Suppressor macrophage treated with lipopolysaccharide for 1 hour (primary cell): Measurements from ENCODE around the gene ZNF771.

ENCODE experiments used
- DNase-seq, 3 donors: peaks; one replicate each; pipeline ENCODE4 v3.0.0-alpha.2; 2020 to 2022

The ZNF771 gene

GRCh38 chr16:30407102-30407803 lies at the start of gene ZNF771:
Gene ZNF771 (plus strand): TSS chr16:30407606. CDS start chr16:30408054, 448 bp downstream.
- peak; percentile 84 to 96 (median 93) for DNase-seq

DNA sequence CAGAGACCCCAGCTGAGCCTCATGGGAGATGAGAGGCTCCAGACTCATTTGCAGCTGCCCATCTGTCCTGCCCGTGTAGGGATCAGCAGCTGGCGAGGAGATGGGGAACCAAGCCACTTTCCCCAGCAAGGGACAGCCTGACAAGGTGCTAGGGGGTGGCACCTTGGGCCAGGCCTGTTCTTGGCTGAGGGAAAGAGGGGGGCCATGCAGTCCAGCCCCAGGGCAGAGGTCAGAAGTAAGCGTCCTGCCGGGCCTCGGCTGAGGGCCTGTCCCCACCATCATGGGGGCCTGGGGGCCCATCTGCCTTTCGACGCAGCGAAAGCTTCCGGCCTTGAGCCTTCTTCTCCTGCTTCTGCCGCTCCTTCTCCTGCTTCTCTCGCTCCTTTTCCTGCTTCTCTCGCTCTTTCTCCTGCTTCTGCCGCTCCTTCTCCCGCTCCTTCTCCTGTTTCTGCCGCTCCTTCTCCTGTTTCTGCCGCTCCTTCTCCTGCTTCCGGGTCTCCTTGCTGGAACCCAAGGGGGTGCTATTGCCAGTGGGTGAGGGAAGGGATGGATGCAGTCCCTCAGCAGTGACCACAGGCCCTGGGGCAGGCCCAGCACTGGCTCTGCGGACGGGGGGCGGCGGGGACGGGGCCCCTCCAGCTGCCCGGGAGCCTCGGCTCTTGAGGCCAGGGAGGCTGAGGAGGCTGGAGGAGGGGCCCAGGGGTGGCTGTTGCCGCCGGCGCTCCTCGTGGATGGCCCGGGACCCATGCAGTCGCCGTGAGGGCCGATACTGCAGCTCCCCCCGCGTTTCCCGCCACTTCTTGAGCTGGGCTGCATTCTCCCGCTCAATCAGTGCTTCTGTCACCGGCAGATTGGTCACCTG lies 49.5 kb upstream of the ZNF771 start:
- no peak for DNase-seq

- DNase-seq, result no peak
Measured at GRCh38 chr16:30358577-30358936, 48.8 kb upstream of the ZNF771 start.

GRCh38 chr16:30358990-30359870 lies 48.2 kb upstream of the ZNF771 start:
- no peak for DNase-seq

GRCh38 chr16:30359871-30360170 lies 47.6 kb upstream of the ZNF771 start:
- DNase-seq, result no peak

- no peak for DNase-seq
Measured at GRCh38 chr16:30361180-30361579, 46.2 kb upstream of the ZNF771 start.

GRCh38 chr16:30365200-30365599 lies 42.2 kb upstream of the ZNF771 start:
- no peak for DNase-seq

GRCh38 chr16:30366511-30366910 lies 40.9 kb upstream of the ZNF771 start:
- DNase-seq, result no peak

DNA sequence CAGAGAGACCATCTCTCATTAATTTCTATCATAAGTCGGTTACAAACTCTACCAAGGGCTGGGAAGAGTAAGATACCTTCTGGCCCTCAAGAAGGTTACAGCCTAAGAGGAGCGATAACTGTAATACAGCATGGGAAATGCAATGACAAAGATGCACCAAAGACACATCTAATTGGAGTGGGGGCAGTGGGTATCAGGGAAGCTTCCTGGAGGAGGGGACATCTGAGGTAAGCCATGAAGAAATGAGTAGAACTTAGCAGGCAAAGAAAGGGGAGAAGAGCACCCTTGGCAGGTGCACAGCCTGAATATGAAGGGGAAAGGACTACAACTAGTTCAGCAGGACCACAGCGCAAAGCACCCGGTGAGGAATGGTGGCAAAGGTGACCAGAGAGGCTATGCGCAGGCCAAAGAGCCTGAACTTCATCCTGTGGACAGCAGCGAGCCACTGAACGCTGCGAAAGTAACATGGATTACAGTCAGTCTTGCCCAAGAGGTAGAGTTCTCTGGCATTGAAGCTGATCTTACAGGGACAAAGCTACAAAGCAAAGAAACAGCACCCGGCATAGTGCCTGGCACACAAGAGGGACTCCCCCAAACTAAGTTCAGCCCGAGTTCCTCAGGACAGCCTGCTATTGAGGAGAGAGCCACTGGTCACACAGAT lies 39.9 kb upstream of the ZNF771 start:
- no peak for DNase-seq

DNA sequence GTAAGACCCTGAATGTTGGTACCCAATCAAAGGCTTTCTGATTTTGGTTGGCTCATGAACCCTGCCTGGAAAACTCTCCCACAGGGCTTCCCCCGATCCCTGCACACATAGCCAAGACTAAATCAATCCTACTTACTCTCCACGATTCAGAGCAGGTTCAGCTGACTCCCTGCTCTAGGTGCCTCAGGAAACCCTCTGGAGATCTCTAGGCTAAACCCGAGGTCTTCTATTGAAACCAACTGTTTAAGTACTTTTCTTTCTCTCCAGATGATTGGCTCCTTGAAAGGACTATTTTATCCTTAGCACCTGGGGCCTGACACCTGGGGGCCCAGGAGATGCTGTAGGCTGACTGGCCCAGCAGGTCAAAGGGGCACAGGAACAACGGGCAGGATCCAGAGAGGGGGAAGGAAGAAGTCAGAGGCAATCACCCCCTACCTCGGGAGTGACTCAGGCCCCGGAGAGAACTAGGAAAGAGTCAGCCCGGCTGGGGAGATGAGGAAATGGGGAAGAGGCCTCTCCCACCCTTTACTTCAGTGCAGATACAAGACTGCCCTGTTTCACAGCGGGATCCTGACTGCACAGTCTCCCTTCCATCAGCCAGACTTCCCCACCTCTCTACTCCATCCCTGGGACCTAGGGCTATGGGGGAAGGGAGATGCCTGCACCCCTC lies 39.1 kb upstream of the ZNF771 start:
- DNase-seq, result peak; percentile 87 to 89 (median 88)

DNA sequence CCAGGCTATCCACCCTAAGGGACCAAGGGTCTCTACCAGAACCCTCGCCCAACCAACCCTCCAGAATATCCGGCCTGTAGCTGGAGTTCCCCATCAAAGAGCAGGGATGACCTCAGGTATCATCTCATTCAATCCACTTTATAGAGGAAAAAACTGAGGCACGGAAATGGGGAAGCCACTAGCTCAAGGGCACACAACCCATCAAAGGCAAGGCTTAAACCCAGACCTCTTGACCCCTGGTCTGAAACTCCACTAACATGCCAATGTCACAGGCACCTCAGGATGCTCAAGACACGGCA lies 38.7 kb upstream of the ZNF771 start:
- peak in 2 of 3 donors; percentile 26 to 28 for DNase-seq

DNA sequence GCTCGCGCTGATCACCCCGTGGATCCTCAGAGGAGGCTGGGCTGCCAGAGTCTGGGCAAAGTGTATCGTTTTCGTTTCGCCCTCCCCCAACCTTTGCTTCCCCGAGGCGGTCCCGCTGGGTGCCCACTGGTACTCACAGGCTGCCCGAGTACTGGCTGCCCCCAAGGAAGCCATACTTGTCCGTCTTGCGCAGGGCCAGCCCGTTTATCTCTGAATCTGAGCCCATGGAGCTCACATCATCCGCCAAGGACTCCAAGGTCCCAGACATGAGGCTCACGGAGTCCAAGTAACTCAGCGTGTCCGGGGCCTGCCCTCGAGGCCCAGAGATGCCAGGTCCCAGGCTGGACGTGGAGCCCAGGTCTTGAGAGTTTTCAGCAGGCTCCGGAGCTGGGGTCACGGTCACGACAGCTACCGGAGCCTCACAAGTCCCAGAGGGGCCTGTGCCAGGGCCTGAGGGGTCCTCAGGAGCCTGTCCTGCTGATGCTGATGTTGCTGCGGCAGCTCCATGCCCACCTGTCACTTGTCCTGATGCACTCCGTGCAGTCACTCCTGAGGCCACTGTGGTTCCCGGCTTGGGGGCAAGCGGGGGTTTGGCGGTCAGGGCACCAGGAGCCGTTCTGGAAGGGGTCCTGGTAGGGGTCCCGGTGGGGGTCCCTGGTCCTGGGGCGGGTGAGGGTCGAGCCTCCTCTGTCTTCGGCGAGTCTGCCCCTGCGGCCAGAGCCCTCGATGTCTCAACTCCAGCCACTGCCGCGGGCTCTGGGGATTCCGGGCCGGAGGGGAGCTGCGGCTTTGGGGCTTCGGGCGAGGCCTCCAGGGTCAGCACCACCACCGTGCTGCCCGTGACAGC lies 38.1 kb upstream of the ZNF771 start:
- DNase-seq, result peak; percentile 14 to 47 (median 25)

GRCh38 chr16:30369938-30370455 lies 37.4 kb upstream of the ZNF771 start:
- no peak for DNase-seq

DNA sequence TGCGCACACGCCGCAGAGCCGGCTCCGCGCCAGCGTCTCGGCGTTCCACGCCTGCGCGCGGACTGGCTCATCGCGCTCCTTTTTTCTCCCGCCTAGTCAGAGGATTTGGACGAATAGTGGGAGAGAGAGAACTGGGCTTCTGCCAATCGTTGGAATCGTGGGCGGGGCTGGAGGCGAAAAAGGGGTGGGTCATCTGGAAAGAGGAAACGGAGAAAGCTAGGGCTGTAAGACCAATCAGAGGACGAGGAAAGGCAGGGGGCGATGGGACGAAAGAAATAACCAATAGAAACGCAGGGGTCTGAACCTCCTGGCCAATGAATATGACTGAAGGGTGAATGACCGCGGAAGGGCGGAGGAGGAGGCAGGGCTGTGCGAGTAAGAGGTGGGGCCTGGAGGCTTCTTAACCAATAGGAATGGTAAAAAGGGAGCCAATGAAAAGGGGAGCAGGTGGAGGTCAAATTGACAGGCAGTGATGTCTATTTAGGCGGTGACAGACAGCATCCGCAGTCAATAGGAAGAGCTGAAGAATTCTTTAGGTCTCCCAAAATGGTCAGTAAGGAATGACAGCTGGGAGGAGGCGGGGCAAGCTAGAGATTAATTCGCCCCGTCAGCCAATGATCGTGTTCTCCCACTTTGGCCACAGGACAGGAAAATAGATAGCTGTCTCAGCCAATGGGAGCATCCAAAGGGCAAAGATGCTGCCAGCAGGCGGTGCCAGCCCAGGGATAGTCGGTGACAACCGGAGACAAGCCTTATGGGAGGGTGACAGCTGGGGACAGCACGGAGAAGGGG lies 36.8 kb upstream of the ZNF771 start, which contains the start of gene TBC1D10B:
Gene TBC1D10B, minus strand, starts transcription at position 39 of the 792 bp plus-strand sequence. CDS start 311 bp downstream, outside the sequence.
- DNase-seq, result peak; percentile 99 to 100 (median 100)

DNA sequence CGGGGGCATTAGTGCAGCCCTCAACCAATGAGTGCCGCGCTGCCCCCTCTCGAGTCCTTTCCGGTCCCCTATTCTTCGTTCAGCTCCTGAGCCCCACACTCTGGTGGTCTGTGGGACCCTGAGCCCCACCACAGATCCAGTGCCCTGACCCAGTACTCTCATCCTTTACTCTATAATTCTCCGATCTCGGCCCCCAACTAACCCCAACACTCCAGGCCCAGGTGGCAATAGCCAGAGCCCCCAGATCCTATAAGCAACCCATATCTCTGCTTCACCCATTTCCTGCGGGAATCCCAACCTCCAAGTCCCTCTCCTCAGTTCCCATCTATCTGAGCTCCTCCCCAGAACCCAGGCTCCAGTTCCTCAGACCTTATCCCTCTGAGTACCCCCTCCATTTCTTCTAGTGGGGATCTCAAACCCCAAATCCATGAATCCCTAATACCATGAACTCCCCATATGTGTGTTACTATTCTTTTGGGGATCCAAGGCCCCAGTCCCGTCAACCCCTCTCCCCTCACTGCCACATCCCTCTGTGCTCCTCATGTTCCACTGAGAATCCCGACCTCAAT lies 36.1 kb upstream of the ZNF771 start:
- no peak for DNase-seq

- no peak for DNase-seq
Measured at GRCh38 chr16:30372038-30372712, 35.2 kb upstream of the ZNF771 start.

GRCh38 chr16:30372725-30373124 lies 34.7 kb upstream of the ZNF771 start:
- no peak for DNase-seq

DNA sequence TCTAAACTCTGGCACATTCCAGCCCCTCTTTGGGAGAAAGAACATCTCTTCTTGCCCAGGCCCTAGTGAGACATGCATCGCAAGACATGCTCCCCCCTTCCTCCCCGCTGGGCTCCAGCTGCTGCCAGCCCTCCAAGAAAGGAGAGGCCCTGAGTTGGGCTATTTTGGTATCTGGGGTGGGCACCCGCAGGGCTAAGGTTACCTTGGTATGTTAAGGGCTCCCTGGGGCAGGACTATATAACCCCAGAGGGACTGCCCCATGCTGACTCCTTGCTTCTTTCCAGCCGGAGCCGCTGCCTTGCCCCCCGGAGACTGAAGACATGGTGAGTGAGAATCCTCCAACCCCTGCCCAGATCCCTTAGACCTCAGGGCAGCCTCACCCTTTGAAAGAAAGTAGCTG lies 32.9 kb upstream of the ZNF771 start, which contains the start of gene MYL11:
Gene MYL11, plus strand, starts transcription at position 265 of the 400 bp plus-strand sequence. Its CDS starts 56 bp downstream, at position 321.
- no peak for DNase-seq

DNA sequence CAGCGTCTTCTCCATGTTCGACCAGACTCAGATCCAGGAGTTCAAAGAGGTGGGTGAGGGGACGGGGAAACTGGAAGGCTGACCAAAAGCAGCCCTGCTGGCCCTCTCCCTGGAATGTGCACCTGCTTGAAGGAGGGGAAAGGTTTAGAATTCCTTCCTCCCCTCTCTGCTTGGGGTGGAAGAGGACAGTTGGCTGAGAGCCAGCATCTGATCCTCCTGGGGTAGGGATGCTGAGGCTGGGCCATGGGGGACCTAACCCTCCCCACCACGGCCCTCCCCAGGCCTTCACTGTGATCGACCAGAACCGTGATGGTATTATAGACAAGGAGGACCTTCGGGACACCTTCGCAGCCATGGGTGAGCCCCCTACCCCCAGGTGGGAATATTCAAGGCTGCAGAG lies 31.5 kb upstream of the ZNF771 start:
- no peak for DNase-seq
